Measurements from ENCODE around the gene SORCS2.

Gene SORCS2

GRCh38 chr4:7356667-7357310, 164.5 kb downstream of the SORCS2 start:
- no peak for DNase-seq (ENCODE audit: low spot score)

DNA sequence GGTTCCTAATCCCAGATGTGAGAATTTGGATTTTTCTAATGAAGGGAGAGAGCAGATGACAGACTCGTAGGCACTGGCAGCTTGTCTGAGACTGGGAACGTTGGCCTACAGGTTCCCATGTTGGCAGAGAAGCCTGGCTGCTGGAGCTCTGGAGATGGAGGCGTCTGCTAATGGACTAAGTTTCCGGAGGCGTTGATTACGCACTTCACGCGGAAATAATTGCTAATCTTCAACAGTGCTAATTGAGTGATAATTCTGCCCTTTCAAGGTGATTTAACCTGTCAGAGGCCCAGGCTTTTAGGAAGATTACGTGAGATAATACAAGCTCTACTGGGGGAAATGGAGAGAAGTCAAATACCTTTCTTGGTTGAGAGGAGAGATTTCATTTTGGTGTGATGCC, 165.0 kb downstream of the SORCS2 start:
- DNase-seq (ENCODE audit: low spot score): no peak

DNA sequence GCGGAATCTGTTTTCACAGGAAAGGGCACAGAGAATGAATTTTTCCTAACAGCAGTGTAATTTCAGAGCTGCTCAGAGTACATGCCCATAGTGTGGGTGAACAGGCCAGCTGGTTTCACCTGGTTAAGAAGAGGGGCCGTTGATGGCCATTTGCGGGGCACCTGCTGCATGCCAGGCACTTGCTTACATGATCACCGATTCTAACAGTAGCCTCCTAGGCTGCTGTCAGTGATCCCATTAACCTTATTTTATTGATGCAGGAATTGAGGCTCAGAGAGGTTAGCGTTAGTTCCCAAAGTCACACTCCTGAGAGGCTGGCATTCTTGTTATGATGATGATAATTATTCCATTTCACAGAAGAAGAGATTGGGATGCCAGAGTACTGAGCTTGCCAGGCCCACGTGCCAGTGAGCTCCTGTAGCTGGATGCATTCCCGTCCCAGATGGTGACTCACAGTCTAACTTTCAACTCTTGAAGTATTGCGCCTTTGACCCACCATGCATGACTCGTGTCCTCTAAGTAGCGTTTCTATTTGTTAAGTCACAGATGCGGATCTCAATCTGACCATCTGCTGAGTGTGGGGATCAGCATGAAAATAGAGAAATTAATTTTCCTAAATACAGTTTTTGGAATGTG, 165.9 kb downstream of the SORCS2 start:
- DNase-seq (ENCODE audit: low spot score): peak; percentile 59

DNA sequence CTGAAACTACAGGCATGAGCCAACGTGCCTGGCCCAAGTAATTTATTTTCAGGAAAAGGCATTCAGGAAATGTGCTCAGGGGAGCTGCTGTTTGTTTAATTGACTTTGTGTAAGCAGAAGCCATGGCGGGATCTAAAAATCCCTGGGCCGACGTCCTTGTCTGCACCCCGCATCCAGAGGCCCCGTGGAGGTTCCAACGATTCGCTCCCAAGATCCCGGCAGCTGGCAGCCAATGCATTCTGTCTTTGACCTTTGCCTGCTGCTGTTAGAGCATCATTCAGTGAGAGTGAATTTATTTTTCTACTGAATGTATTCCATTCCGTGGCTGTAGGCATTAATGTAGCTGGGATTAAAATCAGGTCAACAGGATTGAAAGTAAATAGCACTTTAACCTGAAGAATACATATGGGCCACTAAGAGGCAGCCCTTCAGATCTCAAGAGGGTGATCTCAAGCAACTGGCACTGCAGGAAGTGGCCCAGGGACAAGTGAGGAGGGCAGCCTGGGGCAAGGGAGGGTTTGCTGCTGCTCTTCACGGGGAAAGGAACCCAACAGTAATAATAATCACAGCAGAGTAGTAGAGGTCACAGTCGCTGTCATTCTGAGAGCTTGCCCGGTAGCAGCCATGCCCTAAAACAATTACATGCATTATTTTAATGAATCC, 167.2 kb downstream of the SORCS2 start:
- no peak for DNase-seq (ENCODE audit: low spot score)

DNA sequence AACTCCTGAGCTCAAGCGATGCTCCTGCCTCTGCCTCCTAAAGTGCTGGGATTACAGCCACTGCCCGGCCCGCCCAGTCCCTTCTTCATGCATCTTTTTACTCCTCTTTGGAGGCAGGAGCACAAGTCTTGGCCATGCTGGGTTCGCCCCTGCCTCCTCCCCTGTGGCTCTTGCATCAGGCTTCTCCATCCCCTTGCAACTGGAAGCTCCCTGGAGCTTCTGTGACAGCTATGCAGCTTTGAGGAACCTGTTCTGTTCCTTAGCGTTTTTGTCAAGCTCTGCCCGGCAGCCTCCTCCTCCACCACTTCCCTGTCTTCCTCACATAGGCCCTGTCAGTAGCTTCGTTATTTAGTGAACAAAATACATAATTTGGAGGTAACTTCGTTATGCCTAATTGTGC, 168.5 kb downstream of the SORCS2 start:
- DNase-seq (ENCODE audit: low spot score): no peak

DNA sequence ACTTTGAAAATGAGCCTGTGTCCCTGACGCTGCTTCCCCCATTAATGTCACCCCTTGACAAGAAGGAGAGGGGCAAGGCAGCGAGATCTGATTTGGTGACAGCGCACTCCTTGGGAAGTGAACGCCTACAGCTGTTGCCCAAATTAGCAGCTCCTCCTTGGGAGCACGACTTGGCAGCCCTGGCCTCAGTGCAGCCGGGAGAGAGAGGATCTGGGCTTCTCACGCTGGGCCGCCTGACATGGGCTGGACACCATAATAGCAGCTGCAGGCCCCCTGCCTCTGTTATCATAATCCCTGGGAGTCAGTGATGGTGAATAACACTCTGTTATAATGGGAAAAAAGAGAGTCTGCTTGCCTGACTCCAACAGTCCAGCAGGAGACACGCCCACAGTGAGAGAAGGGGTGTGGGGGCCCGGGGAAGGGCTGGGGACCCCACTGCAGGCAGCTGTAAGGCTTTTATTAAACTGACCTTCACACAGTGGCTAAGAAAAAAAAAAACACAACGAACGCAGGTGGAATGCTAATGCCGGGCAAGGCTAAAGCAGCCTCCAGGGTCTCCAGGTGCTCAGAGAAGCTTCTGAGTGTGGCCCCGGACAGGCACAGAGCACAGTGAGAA, 169.1 kb downstream of the SORCS2 start:
- peak; percentile 15 for DNase-seq (ENCODE audit: low spot score)

GRCh38 chr4:7362341-7362740, 170.0 kb downstream of the SORCS2 start:
- no peak for DNase-seq (ENCODE audit: low spot score)

DNA sequence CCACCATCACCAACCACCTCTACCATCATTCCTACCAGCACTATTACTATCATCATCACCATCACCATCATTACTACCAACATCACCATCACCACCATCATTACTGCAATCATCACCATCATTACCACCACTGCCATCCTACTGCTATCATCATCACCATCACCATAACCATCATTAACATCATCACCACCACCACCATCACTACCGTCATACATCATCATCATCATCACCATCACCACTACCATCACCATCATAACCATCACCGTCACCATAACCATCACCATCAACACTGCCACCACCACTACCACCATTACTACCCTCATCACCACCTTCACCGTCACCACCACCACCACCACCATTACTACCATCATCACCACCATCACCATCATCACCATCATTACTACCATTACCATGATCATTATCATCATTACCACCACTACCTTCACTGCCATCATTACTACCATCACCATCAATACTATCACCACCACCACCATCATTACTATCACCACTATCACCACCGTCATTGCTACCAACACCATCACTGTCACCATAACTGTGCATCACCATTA, 170.6 kb downstream of the SORCS2 start:
- no peak for DNase-seq (ENCODE audit: low spot score)

DNA sequence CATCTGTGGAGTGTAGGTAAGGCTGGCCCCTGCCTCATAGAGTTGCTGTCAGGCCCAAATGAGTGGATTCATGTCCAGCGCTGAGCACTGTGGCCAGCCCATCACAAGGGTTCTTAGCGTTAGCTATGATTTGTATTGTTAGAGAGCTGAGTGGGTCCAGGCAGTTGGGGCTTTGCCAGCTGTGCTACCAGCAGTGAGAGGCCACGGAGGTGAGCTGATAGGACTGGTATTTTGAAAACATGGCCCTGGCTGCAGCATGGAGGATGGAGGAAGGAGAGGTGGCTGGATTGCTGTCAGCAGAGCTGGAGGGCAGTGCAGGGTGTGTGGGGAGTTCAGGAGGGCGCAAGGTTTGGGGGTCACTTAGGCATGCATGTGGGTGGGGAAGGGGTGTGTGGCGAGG, 172.6 kb downstream of the SORCS2 start:
- DNase-seq (ENCODE audit: low spot score): no peak

GRCh38 chr4:7365462-7366179, 173.3 kb downstream of the SORCS2 start:
- peak; percentile 92 for DNase-seq (ENCODE audit: low spot score)

DNA sequence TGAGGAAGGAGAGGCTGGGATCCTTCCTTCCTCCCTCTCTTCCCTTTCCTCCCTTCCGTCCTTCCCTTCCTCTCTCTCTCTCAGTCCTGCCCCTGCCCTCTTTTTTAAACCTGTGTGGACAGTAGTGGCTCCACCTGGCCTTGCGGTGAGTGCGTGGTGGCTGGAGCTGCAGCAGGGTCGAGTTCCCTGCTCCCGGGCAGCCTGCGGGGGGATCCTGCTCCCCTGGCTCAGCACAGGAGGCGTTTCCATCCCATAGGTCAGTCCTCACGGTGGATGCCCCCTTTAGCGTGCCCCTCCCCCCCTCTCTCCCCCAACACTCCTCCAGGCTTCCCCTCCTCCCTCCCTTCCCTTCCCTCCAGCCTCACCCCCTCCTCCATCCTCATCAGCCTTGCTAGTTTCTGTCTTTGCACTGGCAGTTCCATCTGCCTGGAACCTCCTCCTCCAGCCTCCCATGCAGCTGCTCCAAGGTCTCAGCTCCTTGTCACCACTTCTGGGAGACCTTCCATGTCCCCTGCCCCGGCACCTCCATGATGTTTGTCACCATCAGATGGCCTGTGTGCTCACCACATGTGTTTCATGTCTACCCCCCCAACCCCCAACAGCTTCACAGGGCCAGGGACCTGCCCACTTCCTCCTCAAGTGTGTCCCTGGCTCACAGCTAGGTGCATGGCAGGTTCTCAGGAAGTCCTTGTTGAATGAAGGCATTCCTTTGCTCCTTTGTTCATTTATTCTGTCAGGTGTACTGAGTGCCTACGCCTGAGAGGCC, 174.0 kb downstream of the SORCS2 start:
- no peak for DNase-seq (ENCODE audit: low spot score)

DNA sequence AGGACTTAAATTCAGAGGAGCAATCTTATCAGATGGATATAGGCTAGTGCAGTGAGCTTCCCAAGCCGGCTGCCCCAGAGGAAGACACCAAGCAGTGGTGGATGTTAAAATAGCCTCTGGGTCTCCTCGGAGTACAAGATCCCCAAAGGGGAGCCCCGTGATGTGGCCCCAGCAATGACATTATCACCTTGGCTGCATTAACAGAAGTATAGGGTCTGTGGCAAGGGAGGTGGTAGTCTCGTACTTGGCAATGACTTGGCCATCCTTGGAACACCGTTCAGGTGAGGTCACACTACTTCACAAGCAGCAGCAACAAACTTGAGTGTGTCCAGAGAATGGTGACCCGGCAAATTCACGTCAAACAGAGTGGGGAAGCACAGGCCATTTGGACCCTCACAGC, 174.6 kb downstream of the SORCS2 start:
- no peak for DNase-seq (ENCODE audit: low spot score)

DNA sequence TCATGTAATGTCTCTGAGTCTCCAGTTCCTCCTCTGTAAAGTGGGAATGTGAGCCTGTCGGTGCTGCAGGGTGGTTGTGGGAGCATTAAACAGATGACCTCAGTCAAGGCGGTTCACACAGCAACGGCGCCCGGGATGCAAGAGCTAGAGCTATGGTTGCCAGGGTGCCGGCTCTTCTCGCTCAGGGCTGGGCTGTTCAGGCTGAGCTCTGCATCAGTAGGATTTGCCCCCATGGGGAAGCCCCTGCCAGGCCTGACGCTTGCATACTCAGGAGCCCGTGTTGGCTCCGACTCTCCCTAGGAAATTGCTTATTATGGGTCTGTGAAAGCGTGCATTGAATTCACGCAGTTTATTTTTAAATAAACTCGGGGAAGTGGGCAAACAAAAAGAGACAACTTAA, 175.1 kb downstream of the SORCS2 start:
- DNase-seq (ENCODE audit: low spot score): peak; percentile 28

- no peak for DNase-seq (ENCODE audit: low spot score)
These were observed 175.5 kb downstream of the SORCS2 start for GRCh38 chr4:7367864-7368277.

DNA sequence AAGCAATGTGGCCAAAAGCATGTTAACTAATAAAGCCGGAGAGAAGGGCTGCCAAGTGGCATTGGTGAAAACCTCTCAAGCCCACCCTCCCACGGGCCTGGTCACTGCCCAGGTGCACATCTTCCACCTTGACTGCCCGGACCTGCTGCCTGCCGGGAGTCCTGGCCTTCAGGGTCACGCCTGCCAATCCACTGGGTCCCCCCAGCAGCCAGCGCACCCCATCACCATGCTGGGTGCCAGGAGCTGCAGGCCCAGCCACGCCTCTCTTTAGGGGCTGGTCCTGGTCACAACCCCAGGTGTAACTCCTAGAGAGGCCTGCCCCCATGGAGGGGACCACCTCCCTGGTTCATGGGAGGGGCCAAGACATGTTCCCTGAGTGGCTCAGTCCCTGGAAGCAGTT, 176.0 kb downstream of the SORCS2 start:
- DNase-seq (ENCODE audit: low spot score): no peak

DNA sequence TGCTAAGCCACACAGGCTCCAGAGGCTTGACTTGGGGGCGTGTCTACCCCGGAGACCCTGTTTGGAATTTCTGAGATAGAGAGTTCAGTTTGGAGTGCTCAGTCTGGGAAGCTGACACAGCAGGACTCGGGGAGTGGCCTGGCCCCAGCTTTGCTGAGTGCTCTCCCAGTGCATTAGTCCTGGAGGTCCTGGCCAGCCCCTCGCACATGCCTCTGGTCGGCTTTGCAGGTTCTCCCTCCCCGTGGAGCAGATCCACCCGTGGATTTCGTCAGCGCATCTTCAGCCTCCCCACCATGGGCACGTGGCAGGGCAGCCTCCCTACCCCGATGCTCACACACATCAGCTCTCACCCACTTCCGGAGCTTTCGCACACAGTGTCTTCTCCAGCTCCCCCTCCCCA, 177.2 kb downstream of the SORCS2 start:
- DNase-seq (ENCODE audit: low spot score): no peak

- DNase-seq (ENCODE audit: low spot score): no peak
These were observed 177.7 kb downstream of the SORCS2 start for GRCh38 chr4:7370038-7370437.

- no peak for DNase-seq (ENCODE audit: low spot score)
These were observed 179.0 kb downstream of the SORCS2 start for GRCh38 chr4:7371210-7371941.

- DNase-seq (ENCODE audit: low spot score): no peak
These were observed 180.3 kb downstream of the SORCS2 start for GRCh38 chr4:7372673-7373072.

DNA sequence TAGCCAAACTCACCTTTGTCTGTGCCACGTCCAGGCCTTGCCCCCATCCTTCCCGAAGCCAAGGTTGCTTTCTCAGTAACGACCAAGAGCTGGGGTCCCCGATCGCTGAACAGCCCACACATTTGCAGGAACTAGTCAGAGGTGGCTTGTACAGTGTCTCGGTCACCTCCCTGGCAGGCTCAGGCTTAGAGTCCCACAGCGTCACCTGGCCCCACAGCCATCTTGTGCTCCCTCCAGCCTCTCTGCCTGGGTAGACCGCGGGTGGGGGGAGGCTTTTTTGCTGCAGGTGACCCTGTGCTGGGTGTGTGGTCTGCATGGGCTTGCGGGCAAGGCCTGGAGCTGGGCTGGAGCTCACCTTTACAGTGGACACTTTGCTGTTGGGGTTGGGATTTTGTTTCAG, 182.2 kb downstream of the SORCS2 start:
- no peak for DNase-seq (ENCODE audit: low spot score)

GRCh38 chr4:7375427-7375826, 183.1 kb downstream of the SORCS2 start:
- DNase-seq (ENCODE audit: low spot score): no peak
